Neural progenitor cell (in vitro differentiated cells): ENCODE data around the gene HERC2.
"Not testable (repeated sequence)": the region's sequence is repeated elsewhere in the genome, so short reads cannot be mapped to it uniquely, and the experiment has no call there.

ENCODE experiments used
- CTCF ChIP-seq: fragments of 200-600 bp; sonication (generic); IDR thresholded peaks from 2 replicates; pipeline ENCODE4 v1.5.1; 2017; ENCODE audit warnings: antibody characterized with exemption, mild to moderate bottlenecking
- EZH2 ChIP-seq: fragments of 200-600 bp; sonication (generic); IDR thresholded peaks from 2 replicates; pipeline ENCODE4 v1.6.1; 2017; ENCODE audit warnings: antibody characterized with exemption, mild to moderate bottlenecking, moderate library complexity
- EZH2phosphoT487 ChIP-seq: fragments of 200-600 bp; sonication (generic); IDR thresholded peaks from 2 replicates; pipeline ENCODE4 v1.6.1; 2017; ENCODE audit warnings: antibody characterized with exemption

- TF ChIP-seq EZH2, CTCF, EZH2phosphoT487: not testable (repeated sequence)
Observed at GRCh38 chr15:28231743-28232142, 90.2 kb downstream of the HERC2 start.
